Activated T-helper 9 cell treated with anti-CD3 and anti-CD28 coated beads, Interleukin-2, amount 50 U/mL, for 16 hours (primary cell): Measurements from ENCODE around the gene RNF215.

Source experiments
- DNase-seq: peaks from one replicate; pipeline ENCODE4 v3.0.0-alpha.2; 2020; ENCODE audit warnings: low read depth

RNF215 gene

GRCh38 chr22:30332551-30332950, 54.7 kb downstream of the RNF215 start:
- no peak for DNase-seq
